LoVo (cell line): ENCODE measurements around the gene BMP8B.
"Not testable (repeated sequence)": the region's sequence is repeated elsewhere in the genome, so short reads cannot be mapped to it uniquely, and the experiment has no call there.

Experiments
- DNase-seq: peaks from one replicate; pipeline ENCODE4 v3.0.0-alpha.2; 2016; ENCODE audit warnings: low spot score

BMP8B gene

GRCh38 chr1:39777896-39778295, 10.8 kb downstream of the BMP8B start:
- DNase-seq = not testable (repeated sequence)

- no peak for DNase-seq
Measured at GRCh38 chr1:39777306-39777705, 11.4 kb downstream of the BMP8B start.

GRCh38 chr1:39776886-39777285, 11.8 kb downstream of the BMP8B start:
- DNase-seq = no peak

DNA sequence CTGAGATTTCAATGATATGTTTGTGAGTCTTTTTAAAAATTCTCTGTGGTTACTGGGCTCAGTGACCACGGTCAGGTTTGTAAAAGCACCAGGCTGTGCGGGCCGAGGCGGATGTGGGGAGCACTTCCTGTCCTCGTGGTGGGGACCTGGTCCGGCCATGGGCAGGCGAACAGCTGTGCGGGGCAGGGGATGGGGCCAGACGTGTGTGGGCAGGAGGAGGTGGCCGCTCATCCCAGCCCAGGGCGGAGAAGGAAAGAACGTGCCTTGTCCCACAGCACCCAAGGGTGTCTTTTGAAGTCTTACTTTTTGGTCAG, 12.3 kb downstream of the BMP8B start:
- DNase-seq = no peak

DNA sequence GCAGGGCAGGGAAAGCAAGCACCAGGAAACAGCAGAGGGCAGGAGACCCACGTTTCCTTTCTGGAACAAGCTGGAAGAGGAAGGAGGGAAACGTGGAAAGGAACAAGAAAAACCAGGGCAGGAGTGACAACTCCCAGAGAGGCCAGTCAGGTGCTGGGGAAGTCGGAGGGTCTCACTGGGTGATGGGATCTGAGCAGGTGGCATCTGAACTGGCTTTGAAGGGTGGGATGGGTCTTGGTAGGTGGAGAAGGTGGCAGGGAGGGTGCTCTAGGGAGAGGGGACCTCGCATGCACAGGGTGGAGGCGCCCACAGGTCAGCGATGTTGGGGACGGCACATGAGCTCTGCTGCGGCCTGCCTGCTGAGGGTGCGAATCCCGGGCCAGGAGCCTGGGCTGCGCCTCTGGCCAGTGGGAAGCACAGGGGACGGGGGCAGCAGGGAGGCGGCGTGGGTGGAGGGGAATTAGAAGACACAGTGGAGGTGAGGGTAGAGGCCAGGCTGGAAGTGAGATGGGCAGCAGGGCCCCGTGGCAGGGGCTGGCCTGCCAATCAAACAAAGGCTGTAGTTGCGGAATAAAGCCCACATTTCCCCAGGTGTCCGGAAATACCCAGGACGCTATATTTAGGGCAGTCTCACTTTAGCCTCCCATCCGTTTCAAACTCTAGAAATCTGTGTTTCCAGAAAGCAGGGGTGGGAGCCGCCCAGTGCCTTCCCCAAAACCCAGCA, 12.8 kb downstream of the BMP8B start:
- not testable (repeated sequence) for DNase-seq

DNA sequence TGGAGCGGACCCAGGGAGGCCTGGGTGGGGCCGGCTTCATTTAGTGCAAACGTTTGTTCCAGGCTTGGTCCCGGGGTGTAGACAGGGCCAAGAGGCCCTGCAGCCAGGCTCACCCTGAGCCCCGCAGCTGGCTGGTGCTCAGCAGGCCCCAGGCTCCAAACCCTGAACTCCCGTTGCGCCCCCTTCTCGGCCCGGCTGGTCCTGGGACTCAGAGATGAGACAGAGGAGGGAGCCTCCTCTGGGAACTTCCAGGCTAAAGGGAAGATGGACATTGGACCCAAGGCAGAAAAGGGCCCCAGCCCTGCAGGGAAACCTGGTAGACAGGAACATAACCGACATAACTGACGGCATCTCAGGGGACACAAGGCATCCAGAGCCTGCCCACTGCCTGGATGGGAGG, 13.5 kb downstream of the BMP8B start:
- DNase-seq = not testable (repeated sequence)

- not testable (repeated sequence) for DNase-seq
Measured at GRCh38 chr1:39773369-39773979, 15.2 kb downstream of the BMP8B start.

DNA sequence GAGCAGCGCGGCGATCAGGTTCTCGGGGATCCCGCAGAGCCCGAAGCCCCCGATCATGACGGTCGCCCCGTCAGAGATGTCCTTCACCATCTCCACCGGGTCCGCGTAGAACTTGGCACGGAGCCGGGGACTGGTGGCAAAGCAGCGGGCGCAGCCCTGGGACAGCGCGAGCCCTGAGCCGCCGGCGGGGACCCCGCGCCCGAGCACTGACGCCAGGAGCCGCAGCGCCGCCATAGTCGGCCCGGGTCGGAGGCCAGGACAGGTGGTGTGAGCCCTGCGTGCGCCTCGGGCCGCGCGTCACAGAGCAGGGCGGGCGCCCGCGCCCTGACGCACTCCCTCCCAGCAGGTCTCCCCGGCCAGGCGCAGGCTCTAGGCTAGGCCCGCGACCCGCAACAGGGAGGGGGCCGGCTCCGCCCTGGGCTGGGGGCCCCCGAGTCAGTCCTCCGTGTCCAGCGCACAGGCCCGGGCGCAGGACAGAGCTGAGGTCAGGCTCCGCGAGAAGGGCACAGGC, 17.6 kb downstream of the BMP8B start, which contains the start of gene OXCT2:
Gene OXCT2 (minus strand): TSS at position 327 of the 511 bp plus-strand sequence. CDS start 93 bp downstream, at position 234.
- DNase-seq = not testable (repeated sequence)

DNA sequence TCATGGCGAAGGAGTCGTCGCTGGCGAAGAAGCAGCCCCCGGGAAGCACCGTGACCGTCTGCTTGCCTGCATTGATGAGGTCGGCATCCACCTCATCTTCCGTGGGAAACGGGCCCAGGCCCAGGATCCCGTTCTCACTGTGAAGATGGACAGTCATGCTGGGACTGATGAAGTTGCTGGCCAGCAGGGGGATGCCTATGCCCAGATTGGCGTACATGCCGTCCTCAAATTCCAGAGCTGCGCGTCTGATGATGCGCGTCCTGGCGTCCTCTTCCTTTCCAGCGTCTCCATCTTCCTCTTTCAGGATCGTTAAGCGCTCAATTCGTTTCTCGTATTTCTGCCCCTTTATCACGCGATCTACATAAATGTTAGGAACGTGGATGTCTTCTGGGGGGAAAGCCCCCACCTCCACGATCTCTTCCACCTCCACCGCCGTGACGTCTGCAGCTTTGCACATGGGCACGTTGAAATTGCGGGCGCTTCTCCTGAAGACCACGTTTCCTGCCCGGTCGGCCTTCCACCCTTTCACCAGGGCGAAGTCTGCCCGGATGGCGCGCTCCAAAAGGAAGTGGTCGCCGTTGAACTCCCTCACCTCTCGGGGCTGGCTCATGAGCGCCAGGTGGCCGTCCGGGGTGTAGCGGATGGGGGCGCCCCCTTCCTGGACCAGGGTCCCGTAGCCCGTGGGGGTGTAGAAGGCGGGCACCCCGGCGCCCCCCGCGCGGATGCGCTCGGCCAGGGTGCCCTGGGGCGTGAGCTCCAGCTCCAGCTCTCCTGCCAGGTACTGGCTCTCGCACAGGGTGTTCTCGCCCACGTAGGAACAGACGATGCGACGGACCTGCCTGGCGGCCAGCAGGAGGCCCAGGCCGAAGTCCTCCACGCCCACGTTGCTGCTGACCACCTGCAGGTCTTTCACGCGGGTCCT, 18.3 kb downstream of the BMP8B start:
- not testable (repeated sequence) for DNase-seq

DNA sequence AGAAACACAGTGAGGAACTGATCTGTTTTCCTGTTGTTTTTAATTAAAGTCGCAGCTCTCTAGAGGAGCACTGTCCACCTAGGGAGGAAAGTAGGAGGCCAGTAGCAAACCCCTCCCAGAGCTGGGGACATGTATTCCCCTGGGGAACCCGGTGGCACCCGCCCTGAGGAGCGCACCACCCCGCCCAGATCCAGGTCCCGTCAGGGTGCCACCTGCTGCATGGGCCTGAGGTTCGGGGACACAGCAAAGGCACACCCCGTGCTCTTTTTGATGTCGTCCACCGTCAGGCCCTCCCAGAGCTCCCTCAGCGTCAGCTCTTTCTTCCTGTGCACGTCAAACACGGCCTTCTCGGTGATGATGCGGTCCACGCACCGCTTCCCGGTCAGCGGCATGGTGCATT, 19.2 kb downstream of the BMP8B start:
- DNase-seq = not testable (repeated sequence)

DNA sequence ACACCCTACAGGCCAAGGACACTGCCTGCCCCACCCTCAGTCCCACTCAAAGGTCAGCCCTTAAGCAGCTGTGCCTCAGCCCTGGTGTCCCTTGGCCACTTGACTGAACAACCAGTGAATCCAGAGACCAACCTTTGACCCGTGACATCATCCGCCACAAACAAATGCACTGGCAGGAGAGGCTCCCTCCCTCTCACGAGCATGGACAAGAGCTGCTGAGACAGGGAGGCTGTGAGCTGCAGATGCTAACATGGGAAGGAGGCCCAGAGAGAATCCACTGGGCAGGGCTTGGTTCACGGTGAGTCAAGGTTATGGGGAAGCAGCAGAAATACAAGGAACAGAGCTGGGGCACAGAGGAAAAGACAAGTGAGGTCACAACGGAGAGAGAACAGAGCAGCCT, 22.2 kb downstream of the BMP8B start:
- DNase-seq = not testable (repeated sequence)

DNA sequence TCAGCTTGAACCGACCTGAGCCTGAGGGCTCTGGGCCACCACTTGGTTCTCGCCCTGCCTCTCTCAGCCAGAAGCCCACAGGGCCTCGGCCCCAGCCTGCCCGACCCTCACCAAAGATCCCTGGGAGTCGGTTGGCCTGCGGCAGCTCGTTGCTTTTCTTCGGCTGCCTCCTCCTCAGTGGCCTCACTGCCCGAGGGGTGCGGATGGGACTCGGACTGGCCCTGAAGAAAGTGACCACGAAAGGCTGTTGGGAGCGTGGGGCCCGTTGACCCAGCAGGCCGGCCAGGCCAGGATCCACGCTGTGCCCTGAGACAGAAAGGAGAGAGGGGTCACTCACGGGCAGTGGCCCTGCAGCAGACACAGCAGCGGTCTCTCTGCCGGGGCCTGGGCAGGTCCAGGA, 24.2 kb downstream of the BMP8B start:
- DNase-seq = not testable (repeated sequence)

GRCh38 chr1:39763619-39764374, 24.9 kb downstream of the BMP8B start:
- not testable (repeated sequence) for DNase-seq

- no peak for DNase-seq
Measured at GRCh38 chr1:39762550-39763540, 25.8 kb downstream of the BMP8B start.

GRCh38 chr1:39761557-39762260, 27.0 kb downstream of the BMP8B start:
- DNase-seq = no peak

- no peak for DNase-seq
Measured at GRCh38 chr1:39761016-39761415, 27.6 kb downstream of the BMP8B start.

DNA sequence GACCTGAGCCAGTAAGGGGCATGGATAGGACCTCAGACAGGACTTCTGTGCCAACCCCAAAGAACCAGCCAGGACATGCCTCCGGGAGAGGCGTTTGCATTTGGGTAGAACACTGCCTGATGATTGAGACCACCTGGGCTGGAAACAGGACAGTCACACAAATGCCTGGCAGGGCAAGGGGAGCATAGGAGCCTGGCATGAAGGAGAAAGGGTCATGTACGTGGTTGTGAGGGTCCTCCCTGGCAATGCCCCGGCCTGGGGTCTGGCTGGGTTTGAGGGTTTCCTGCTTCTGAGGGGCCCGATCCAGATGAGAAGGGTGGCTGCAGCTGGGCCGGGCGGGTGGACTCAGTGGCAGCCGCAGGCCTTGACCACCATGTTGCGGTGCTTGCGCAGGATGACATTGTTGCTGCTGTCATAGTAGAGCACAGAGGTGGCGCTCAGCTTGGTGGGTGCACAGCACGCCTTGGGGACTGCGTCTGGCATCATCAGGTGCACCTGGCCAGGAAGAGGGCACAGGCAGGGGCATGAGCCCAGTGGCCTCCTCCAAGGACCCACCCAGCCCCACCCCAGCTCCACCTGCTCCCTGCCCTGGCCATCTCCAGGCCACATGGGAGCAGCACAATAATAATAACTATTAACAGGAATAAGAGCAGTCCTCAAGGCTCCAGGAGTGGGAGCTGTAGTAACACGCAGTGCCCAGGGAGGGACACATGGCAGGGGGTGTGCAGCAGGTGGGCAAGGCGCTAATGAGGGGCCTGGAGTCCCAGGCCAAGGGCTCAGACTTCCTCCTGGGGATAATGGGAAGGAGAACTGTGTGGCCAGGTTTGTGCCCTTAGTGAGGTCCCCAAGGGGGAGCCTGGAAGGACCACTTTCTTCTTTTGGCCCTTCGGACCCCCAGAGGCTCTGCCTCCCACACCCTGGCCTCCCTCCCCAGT, 28.3 kb downstream of the BMP8B start:
- DNase-seq = no peak

DNA sequence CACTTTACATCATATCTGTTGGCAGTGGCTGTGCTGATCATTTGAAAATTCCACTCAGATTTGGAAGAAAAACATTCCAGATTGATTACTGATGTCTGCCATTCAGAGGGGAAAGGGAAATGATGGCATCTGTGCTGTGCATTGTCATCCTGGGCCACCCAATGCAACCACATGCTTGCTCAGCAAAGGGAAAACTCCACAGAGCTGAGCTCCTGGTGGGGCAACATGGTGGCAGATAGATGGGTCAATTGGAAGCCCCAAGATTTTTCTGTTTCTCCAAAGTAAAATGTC, 29.3 kb downstream of the BMP8B start:
- no peak for DNase-seq
